ENCODE results near the gene SF3A1. TPM values are rescaled to one million over a fixed set of nuclear protein-coding genes. Genes with fewer than 3 reads are reported as not detected.

Gene SF3A1
- total and polyA plus RNA-seq, 2 of the 8 experiments (the other 6 are each of a cell fraction or from before 2014, with no cell fraction given), result 27.8 to 285 TPM

DNA sequence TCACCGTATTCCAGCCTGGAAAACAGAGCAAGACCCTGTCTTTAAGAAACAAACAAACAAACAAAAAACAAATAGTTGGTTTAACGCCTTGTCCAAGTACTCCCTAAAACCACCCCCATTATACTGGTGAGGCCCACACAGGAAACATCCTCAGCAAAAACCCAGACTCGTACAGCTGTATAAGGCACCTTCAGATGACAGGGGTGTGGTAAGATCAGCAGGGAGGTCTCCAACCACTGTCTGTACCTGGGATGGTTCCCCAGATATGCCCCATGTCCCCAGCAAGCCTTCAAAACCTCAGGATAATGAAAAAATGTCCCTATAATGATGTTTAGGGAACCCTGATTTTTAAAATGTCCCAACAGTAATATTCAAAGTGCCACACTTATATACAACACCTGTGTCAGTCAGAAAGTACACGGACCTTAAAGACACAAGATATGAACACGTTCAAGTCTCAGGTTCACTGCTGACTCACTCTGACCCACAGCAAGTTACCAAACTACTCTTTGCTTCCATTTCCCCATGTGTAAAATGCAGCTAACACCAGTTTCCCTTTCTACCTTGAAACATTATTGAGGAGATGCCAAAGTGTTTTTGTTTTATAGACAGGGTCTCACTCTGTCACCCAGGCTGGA is 9.3 kb downstream of the SF3A1 start:
- POLR2A ChIA-PET (ENCODE audit: partially characterized antibody), result interaction anchor here (1.1 to 1.5 kb wide), 2 partner anchors 9 to 19 kb away, joined by 3 to 5 read pairs; partner anchors contain the start of genes CCDC157 and SF3A1
- Histone ChIP-seq H2AFZ (ENCODE audit: low read length) (no peak overlapping the region), H3K14ac (ENCODE audit: insufficient read length) (no peak overlapping the region), H3K4me3 (ENCODE audit: extremely low read depth in 1 of 4, insufficient read depth in 2 of 4, low read depth in 3 of 4, low read length in 4 of 4) (no peak overlapping the region), H3K4me2 (ENCODE audit: insufficient read depth in 1 of 2, low read depth in 2 of 2, low read length in 2 of 2) (no peak overlapping the region), H4K8ac (ENCODE audit: extremely low read depth, insufficient read depth, low read length) (no peak overlapping the region), H2BK15ac (ENCODE audit: low read length) (no peak overlapping the region), H3K4me1 (replicated peaks in 1 of 4; ENCODE audit: control insufficient read depth in 3 of 4, insufficient read depth in 4 of 4, low read length in 3 of 4) (no peaks in the 10 kb centered on the region), H2BK5ac (ENCODE audit: low read depth, low read length) (no peak overlapping the region), H3K23ac (ENCODE audit: insufficient read length) (no peak overlapping the region), H3K27me3 (replicated peaks in 1 of 4; ENCODE audit: control insufficient read depth in 3 of 4, extremely low read depth in 1 of 4, insufficient read depth in 3 of 4, low read length in 3 of 4) (no peaks in the 10 kb centered on the region), H3K79me2 (ENCODE audit: control insufficient read depth in 1 of 2, insufficient read depth in 2 of 2, low read length in 2 of 2) (peaks cover 0 to 25% of the 10 kb centered on the region in 2 experiments; a peak in 1 of 4 replicates), H3K27ac (ENCODE audit: low read depth, low read length) (no peak overlapping the region), H2BK20ac (ENCODE audit: low read length) (no peak overlapping the region), H4K20me1 (replicated peaks in 1 of 2; ENCODE audit: control insufficient read depth in 1 of 2, insufficient read depth in 2 of 2, low read length in 2 of 2) (peaks cover 15 to 23% of the 10 kb centered on the region in 2 experiments), H2BK120ac (replicated peaks; ENCODE audit: low read depth, low read length) (no peak overlapping the region), H3K4ac (replicated peaks; ENCODE audit: insufficient read length, low read depth, low read length) (no peak overlapping the region), H4K5ac (ENCODE audit: insufficient read length, low read depth, low read length) (no peak overlapping the region), H3K23me2 (ENCODE audit: low read depth, low read length) (no peaks in the 10 kb centered on the region), H4K91ac (replicated peaks; ENCODE audit: insufficient read length, low read length) (no peak overlapping the region), H2AK5ac (ENCODE audit: low read depth, low read length) (no peak overlapping the region), H3K56ac (replicated peaks; ENCODE audit: insufficient read length, low read depth, low read length) (no peak overlapping the region), H3K9me3 (ENCODE audit: insufficient read depth in 2 of 2, low read depth in 1 of 2, low read length in 1 of 2) (no peaks in the 10 kb centered on the region), H3K18ac (ENCODE audit: extremely low read depth, low read length) (no peak overlapping the region), H3K36me3 (ENCODE audit: control insufficient read depth in 2 of 4, insufficient read depth in 4 of 4, low read length in 3 of 4) (peaks cover 33 to 91% (median 72%) of the 10 kb centered on the region in 4 experiments), H3K9ac (replicated peaks in 1 of 4; ENCODE audit: extremely low read depth in 1 of 4, low read depth in 3 of 4, low read length in 3 of 4) (no peak overlapping the region), H3K79me1 (ENCODE audit: low read depth, low read length) (no peaks in the 10 kb centered on the region; the same call in 1 of the 2 replicates), H2BK12ac (ENCODE audit: low read depth, low read length) (no peak overlapping the region)
- CTCF ChIA-PET (ENCODE audit: partially characterized antibody), result interaction anchor here (0.8 to 1.5 kb wide), 2 partner anchors 11 to 57 kb away, joined by 3 read pairs; no protein-coding TSS in a partner anchor
- 89% methylated on average over 5 of the region's 5 CpGs; no CpG with 5 or more reads in 1 of the 2 experiments for WGBS, 2 experiments (ENCODE audit: extremely low coverage in 1 of 2, insufficient coverage in 1 of 2, insufficient read length in 1 of 2, insufficient replicate concordance in 2 of 2, low coverage in 1 of 2, low lambda C conversion rate in 2 of 2, missing lambda C conversion rate in 1 of 2)
- DNase-seq (ENCODE audit: low read depth in 1 of 2, low spot score in 2 of 2), result no peak
- FAIRE-seq, result no peak
- TF ChIP-seq GABPA (IDR thresholded peaks at IDR 0.05; ENCODE audit: borderline replicate concordance, insufficient read depth, low read length) (no peak), KDM1A (IDR thresholded peaks at IDR 0.05; ENCODE audit: borderline replicate concordance, low read length) (no peak), MAFK (IDR thresholded peaks at IDR 0.05; ENCODE audit: low read depth, low read length) (no peak), BRCA1 (IDR thresholded peaks at IDR 0.05; ENCODE audit: low read depth, low read length) (no peak), RFX5 (IDR thresholded peaks at IDR 0.05; ENCODE audit: borderline replicate concordance, low read depth, low read length) (no peak), EZH2 (IDR thresholded peaks at IDR 0.05; ENCODE audit: low read depth, low read length, severe bottlenecking) (no peak)
